ENCODE measurements around the gene SNED1. TPM values are rescaled to one million over a fixed set of nuclear protein-coding genes. Genes with fewer than 3 reads are reported as not detected.

The SNED1 gene
- total RNA-seq, 1 experiment from 2014 or later, result 2.8 TPM

DNA sequence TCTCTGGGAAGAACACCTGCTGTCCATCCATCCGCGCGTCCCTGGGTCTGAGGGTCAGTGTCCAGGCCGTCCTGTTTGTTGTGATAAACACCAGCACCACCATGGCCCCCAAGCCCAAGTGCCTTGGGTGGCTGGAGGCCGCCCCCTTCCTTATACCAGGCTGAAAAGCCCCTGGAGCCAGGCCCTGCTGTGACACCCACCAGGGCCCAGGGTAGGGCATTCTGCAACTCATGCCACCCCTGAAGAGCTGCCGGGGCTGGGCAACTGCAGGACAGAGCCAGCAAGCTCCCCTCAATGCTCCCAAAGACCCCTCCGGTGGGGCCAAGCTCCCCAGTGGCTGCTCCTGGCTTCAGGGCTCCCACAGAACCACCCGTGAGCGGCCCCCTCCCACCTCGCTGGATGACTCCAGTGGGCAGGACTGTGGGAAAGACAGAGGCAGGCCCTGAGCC is 31.9 kb upstream of the SNED1 start:
- intact Hi-C loops (cut with micrococcal nuclease; ENCODE audit: unreplicated experiment), result no loop called here
- Histone ChIP-seq H3K9me2 (ENCODE audit: insufficient read depth) (no peaks in the 10 kb centered on the region), H3K27me3 (ENCODE audit: insufficient read depth, low read depth) (peaks cover 13% of the 10 kb centered on the region; the same call in 1 of the 2 replicates), H3K4me2 (no peak overlapping the region), H3K9me3 (ENCODE audit: insufficient read depth, low read depth) (no peaks in the 10 kb centered on the region), H3K27ac (no peak overlapping the region), H3K79me2 (ENCODE audit: low read depth) (no peaks in the 10 kb centered on the region), H3F3A (ENCODE audit: insufficient read depth, low read depth) (no peaks in the 10 kb centered on the region), H4K20me1 (ENCODE audit: insufficient read depth) (no peaks in the 10 kb centered on the region), H3K36me3 (ENCODE audit: low read depth) (no peaks in the 10 kb centered on the region), H3K4me3 (no peak overlapping the region), H3K4me1 (replicated peaks; ENCODE audit: insufficient read depth) (no peaks in the 10 kb centered on the region), H2AFZ (no peak overlapping the region)
- no peak for DNase-seq
- no TSS peak for BruUV-seq (replicated peaks)
- TF ChIP-seq, protein P1, sequence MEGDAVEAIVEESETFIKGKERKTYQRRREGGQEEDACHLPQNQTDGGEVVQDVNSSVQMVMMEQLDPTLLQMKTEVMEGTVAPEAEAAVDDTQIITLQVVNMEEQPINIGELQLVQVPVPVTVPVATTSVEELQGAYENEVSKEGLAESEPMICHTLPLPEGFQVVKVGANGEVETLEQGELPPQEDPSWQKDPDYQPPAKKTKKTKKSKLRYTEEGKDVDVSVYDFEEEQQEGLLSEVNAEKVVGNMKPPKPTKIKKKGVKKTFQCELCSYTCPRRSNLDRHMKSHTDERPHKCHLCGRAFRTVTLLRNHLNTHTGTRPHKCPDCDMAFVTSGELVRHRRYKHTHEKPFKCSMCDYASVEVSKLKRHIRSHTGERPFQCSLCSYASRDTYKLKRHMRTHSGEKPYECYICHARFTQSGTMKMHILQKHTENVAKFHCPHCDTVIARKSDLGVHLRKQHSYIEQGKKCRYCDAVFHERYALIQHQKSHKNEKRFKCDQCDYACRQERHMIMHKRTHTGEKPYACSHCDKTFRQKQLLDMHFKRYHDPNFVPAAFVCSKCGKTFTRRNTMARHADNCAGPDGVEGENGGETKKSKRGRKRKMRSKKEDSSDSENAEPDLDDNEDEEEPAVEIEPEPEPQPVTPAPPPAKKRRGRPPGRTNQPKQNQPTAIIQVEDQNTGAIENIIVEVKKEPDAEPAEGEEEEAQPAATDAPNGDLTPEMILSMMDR (conservative IDR thresholded peaks at IDR 0.05), result no peak
- TF ChIP-seq EZH2 (IDR thresholded peaks at IDR 0.05; ENCODE audit: low read depth), result no peak
- CTCF ChIA-PET, result no interaction called here
- POLR2A ChIA-PET (ENCODE audit: unreplicated experiment), result interaction anchor here (0.7 kb wide), 1 partner anchor 765 kb away, joined by 4 read pairs; no protein-coding TSS in a partner anchor

DNA sequence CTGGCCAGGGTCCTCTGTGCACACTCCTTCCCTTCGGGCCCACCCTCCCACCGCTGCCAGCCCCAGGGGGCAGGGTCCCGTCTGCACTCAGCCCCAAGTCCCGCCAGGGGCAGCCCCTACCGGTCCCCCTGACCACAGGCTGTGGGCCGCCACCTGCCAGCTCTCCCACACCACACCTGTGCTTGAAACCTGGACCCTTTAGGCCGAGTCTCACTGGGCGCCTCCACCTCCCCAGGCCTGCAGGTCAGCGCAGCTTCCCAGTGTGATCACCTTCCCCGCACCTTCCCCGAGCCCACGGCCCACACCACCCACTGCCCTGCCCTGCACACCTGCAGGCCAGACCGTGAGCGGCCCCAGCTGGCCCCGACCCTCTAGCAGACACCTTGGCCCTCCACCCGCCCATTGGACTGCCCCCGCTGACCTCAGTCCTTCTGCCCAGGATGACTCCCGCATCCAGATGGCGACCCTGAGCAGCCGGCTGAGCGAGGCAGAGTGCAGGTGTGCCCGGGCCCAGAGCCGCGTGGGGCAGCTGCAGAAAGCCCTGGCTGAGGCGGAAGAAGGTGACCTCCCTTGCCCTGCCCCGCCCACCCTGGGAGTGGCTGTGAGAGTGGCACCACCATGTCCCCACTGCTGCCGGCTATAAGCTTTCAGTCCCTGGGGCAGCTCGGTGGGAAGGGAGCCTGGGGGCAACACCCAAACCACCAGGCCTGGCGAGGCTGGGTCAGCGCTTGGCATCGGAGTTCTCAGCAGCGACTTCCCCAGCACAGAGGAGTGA is 31.3 kb upstream of the SNED1 start:
- intact Hi-C loops (cut with micrococcal nuclease; ENCODE audit: unreplicated experiment), result no loop called here
- H3K4me1 ChIP-seq (replicated peaks; ENCODE audit: insufficient read depth), result no peaks in the 10 kb centered on the region
- H3K4me3 ChIP-seq, result no peak overlapping the region
- H3K4me2 ChIP-seq, result no peak overlapping the region
- no peaks in the 10 kb centered on the region for H3K9me3 ChIP-seq (ENCODE audit: insufficient read depth, low read depth)
- POLR2A ChIA-PET (ENCODE audit: unreplicated experiment), result interaction anchor here (0.6 to 0.7 kb wide), 2 partner anchors 133 to 765 kb away, joined by 4 to 5 read pairs; no protein-coding TSS in a partner anchor
- no peaks in the 10 kb centered on the region for H3K9me2 ChIP-seq (ENCODE audit: insufficient read depth)
- TF ChIP-seq EZH2 (IDR thresholded peaks at IDR 0.05; ENCODE audit: low read depth), result no peak
- TF ChIP-seq, protein P1 (conservative IDR thresholded peaks at IDR 0.05), result no peak
- no peak overlapping the region for H2AFZ ChIP-seq
- H3K36me3 ChIP-seq (ENCODE audit: low read depth), result no peaks in the 10 kb centered on the region
- no peaks in the 10 kb centered on the region for H3K79me2 ChIP-seq (ENCODE audit: low read depth)
- H3F3A ChIP-seq (ENCODE audit: insufficient read depth, low read depth), result no peaks in the 10 kb centered on the region
- BruUV-seq (replicated peaks), result no TSS peak
- CTCF ChIA-PET, result no interaction called here
- H4K20me1 ChIP-seq (ENCODE audit: insufficient read depth), result no peaks in the 10 kb centered on the region
- no peak overlapping the region for H3K27ac ChIP-seq
- DNase-seq, result no peak
- H3K27me3 ChIP-seq (ENCODE audit: insufficient read depth, low read depth), result peaks cover 19% of the 10 kb centered on the region; the same call in 1 of the 2 replicates

DNA sequence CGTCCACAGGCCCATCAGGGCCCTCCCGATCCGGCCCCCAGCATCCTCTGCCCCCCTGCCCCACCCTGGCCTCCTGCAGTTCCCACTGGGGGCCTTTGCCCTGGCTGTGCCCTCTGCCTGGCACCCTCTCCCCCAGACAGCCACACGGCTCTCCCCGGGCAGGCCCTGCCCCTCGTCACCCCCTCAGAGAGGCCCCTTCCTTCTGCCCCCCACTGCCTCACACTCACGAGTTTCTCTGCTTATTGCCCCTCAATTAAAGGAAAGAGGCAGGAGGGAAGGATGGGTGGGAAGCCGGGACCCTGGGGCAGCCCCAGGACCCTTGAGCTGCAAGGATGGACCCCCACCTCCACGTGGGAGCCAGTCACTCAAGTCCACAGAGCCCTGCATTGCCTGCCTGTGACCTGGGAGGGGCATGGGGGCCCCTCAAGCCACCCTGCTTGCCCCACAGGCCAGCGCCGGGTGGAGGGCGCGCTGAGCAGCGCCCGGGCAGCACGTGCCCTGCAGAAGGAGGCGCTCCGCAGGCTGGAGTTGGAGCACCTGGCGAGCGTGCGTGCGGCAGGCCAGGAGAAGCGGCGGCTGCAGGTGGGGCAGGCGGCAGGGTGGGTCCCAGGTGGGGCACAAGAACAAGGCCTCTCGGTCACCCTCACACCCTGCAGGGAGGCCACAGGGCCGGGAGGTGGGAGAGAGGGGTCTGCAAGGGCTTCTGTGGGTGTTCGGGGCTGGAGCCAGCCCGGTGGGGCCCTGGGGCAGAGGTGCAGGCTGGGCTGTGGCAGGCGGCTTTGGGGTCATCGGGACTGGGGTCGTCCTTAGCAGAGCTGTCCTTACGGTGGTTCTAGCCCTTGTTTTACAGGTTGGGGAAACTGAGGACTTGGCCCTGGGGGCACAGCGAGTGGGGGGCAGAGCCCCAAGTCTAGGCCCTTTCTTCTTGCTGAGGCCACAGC is 30.5 kb upstream of the SNED1 start:
- no peak overlapping the region for H2AFZ ChIP-seq
- H3K4me1 ChIP-seq (replicated peaks; ENCODE audit: insufficient read depth), result no peaks in the 10 kb centered on the region
- ChIA-PET CTCF (no interaction called here), POLR2A (ENCODE audit: unreplicated experiment) (interaction anchor here (0.6 kb wide), 1 partner anchor 132 kb away, joined by 5 read pairs; no protein-coding TSS in a partner anchor)
- no peaks in the 10 kb centered on the region for H3K9me2 ChIP-seq (ENCODE audit: insufficient read depth)
- intact Hi-C loops (cut with micrococcal nuclease; ENCODE audit: unreplicated experiment), result no loop called here
- H4K20me1 ChIP-seq (ENCODE audit: insufficient read depth), result no peaks in the 10 kb centered on the region
- H3K9me3 ChIP-seq (ENCODE audit: insufficient read depth, low read depth), result no peaks in the 10 kb centered on the region
- H3K27me3 ChIP-seq (ENCODE audit: insufficient read depth, low read depth), result peaks cover 27% of the 10 kb centered on the region; the same call in 1 of the 2 replicates
- H3K79me2 ChIP-seq (ENCODE audit: low read depth), result no peaks in the 10 kb centered on the region
- TF ChIP-seq, protein P1 (conservative IDR thresholded peaks at IDR 0.05), result no peak
- no peak for TF ChIP-seq EZH2 (IDR thresholded peaks at IDR 0.05; ENCODE audit: low read depth)
- no peaks in the 10 kb centered on the region for H3F3A ChIP-seq (ENCODE audit: insufficient read depth, low read depth)
- no peak for DNase-seq
- H3K36me3 ChIP-seq (ENCODE audit: low read depth), result no peaks in the 10 kb centered on the region
- no peak overlapping the region for H3K4me3 ChIP-seq
- BruUV-seq (replicated peaks), result no TSS peak
- no peak overlapping the region for H3K4me2 ChIP-seq
- H3K27ac ChIP-seq, result no peak overlapping the region

All from PC-9 (cell line).